Stimulated activated naive CD8-positive, alpha-beta T cell treated with anti-CD3 and anti-CD28 coated beads, Interleukin-15, Interleukin-2, amounts not matched to agents 100 ng/mL and 50 ng/mL, for 24 hours (primary cell): ENCODE measurements around the gene SCUBE1.

Experiments used
- H3K27ac Mint-ChIP-seq: one replicate; pipeline ENCODE4 v1.8.0; 2021; ENCODE audit warnings: mild to moderate bottlenecking, mixed read lengths
- H3K27me3 Mint-ChIP-seq: one replicate; pipeline ENCODE4 v1.8.0; 2021; ENCODE audit warnings: mixed read lengths
- H3K36me3 Mint-ChIP-seq: one replicate; pipeline ENCODE4 v1.8.0; 2021; ENCODE audit warnings: low read depth, mixed read lengths
- H3K4me1 Mint-ChIP-seq: one replicate; pipeline ENCODE4 v1.8.0; 2021; ENCODE audit warnings: low read depth, mixed read lengths
- H3K4me3 Mint-ChIP-seq: one replicate; pipeline ENCODE4 v1.8.0; 2021; ENCODE audit warnings: mild to moderate bottlenecking, mixed read lengths
- H3K9me3 Mint-ChIP-seq: one replicate; pipeline ENCODE4 v1.8.0; 2021; ENCODE audit warnings: mixed read lengths

The SCUBE1 gene

DNA sequence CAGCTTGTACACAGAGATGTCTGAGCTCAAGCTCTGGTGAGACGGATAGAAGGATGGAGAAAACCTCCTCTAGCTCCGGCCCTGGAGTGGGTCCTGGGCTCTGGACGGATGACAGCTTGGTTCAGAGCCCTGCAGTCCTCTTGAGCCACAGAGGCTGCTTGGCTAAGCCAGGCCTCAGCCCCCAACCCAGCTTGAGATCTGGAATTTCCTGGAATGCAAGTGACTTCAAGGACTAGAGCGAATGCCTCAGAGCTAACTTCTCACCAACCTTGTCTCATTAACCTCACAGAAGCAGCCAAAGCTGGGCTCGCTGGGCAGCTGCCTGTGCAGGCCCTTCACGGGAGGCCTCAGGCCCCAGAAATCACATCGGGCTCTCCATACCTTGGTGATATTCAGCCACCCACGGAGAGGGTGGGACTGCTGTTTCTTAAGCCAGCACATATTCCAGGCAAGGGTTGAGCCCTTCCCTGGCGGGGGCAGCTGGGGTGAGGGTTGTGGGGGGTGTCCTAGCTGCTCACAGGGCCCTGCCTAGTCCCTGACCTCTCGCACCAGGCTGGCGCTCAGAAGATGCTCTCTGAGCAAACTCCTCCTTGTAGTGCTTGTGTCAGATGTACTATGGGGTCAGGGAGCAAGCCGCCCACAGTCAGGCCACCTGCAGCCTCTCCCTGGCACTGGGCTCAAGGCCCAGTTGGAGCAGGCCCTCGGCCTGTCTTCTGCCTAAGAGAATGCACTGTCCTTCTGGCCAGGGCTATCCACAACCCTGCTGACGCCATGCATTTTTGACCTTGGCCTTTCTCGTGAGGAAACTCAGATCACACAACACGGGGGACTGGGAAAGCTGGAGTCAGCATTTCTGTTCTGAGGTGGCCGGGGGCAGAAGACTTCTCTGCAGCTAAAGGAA, 82.6 kb downstream of the SCUBE1 start:
- Mint-ChIP-seq H3K27me3 (peaks cover 23% of the 10 kb centered on the region), H3K9me3 (no peaks in the 10 kb centered on the region), H3K4me1 (peaks cover 46% of the 10 kb centered on the region), H3K36me3 (no peaks in the 10 kb centered on the region), H3K27ac (no peak overlapping the region), H3K4me3 (no peak overlapping the region)

DNA sequence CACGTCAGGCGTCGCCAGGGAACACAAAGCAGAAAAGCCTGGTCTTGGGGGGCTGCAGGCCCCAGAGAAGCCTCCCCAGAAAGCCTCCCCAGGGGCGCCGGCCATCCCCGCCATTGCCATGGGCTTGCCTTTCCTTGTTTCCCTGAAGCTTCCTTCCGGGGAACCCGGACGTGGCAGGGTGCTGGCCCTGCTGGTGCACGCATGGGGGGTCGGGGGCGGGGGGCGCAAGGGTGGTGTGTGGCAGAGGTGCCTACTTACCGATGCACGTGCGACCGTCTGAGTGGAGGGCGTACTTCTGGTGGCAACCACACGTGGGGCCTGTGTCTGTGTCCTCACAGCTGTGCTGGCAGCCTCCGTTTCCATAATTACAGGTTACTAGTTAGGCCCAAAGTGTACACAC, 85.2 kb downstream of the SCUBE1 start:
- Mint-ChIP-seq H3K27me3 (peaks cover 13% of the 10 kb centered on the region), H3K4me3 (no peak overlapping the region), H3K36me3 (no peaks in the 10 kb centered on the region), H3K4me1 (peaks cover 23% of the 10 kb centered on the region), H3K27ac (no peak overlapping the region), H3K9me3 (no peaks in the 10 kb centered on the region)

DNA sequence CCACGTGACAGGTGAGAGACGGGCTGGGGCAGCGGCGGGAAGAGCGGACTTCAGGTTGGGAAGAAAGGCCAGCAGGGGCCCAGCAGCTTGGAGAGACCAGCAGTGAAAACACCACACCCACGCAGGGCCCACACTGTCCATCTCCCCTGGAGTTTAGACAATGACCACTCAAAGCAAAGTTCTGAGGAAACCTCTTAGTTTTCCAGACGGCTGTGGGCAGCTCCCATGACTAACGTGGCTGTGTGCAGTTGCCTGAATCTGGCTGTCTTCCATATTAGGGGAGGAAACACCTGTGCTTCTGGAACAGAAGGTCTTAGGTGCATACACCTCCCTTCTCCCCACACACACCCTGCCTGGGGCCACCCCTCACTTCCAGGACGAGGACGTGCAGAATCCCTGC, 85.6 kb downstream of the SCUBE1 start:
- Mint-ChIP-seq H3K36me3 (no peaks in the 10 kb centered on the region), H3K27ac (no peak overlapping the region), H3K27me3 (peaks cover 13% of the 10 kb centered on the region), H3K4me3 (no peak overlapping the region), H3K9me3 (no peaks in the 10 kb centered on the region), H3K4me1 (peaks cover 20% of the 10 kb centered on the region)

DNA sequence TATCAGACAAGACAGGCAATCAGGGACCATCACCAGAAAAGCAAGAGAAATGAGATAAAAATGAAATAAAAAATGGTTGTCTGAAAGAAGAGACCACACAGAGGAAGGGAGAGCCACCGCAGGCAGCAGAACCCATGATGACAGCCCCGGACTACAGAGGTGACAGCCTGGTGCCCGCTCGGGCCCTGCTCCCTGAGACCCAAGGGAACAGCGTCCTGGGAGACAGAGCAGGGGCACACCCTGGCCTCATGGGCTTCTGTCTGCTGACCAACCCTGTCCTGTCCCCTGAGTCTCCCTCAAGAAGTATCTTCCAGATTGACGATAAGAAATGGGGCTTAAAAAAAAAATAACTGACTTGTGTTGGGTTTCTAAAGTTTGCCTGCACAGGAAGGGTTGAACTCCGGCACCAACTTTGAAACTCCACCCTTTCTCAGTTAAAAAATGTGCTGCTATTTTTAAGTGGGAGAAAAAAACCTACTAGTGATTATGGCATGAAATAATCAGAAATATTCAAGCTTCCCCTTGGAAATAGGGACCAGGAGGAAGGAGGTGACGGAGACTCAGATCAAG, 86.1 kb downstream of the SCUBE1 start:
- peaks cover 13% of the 10 kb centered on the region for H3K27me3 Mint-ChIP-seq
- H3K36me3 Mint-ChIP-seq, result no peaks in the 10 kb centered on the region
- H3K9me3 Mint-ChIP-seq, result no peaks in the 10 kb centered on the region
- H3K4me1 Mint-ChIP-seq, result peaks cover 19% of the 10 kb centered on the region
- no peak overlapping the region for H3K27ac Mint-ChIP-seq
- H3K4me3 Mint-ChIP-seq, result no peak overlapping the region

DNA sequence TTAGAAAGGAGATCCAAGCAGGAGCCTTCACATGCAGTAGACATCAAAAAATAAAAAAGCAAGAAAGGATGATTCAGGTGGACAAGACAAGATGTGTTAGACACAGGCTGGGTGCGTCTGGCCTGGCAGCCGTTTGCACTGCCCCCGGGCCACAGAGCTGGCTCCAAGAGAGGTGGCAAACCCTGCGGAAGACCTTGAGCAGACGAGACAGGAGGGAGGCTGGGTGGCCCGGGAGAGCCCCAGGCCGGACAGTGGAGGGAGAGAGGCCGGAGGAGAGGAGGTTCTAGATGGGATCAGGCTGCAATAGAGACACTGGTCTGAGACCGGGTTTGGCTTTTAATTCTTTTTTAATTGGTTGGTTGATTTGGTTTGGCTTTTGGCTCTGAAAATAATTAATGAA, 86.6 kb downstream of the SCUBE1 start:
- Mint-ChIP-seq H3K4me1 (peaks cover 19% of the 10 kb centered on the region), H3K9me3 (no peaks in the 10 kb centered on the region), H3K27me3 (peaks cover 13% of the 10 kb centered on the region), H3K27ac (no peak overlapping the region), H3K36me3 (no peaks in the 10 kb centered on the region), H3K4me3 (no peak overlapping the region)

DNA sequence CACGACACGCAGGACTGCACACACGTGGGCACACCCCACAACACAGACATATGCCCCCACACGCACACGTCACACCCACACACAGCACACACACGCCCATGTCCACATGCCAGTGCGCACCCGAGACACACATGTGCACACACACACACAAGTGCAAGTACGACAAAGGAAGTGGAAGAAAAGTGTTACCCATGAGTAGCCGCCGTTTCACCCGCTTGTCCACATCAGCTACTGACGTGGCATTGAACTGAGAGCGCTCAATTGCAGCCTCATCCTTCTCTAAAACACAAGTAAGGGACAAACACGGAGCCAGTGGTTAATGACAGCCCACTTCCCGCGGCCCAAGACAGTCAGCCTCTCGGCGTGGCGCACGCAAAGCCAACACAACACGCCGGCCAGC, 87.9 kb downstream of the SCUBE1 start:
- no peaks in the 10 kb centered on the region for H3K9me3 Mint-ChIP-seq
- no peak overlapping the region for H3K27ac Mint-ChIP-seq
- peaks cover 19% of the 10 kb centered on the region for H3K4me1 Mint-ChIP-seq
- H3K4me3 Mint-ChIP-seq, result no peak overlapping the region
- peaks cover 13% of the 10 kb centered on the region for H3K27me3 Mint-ChIP-seq
- H3K36me3 Mint-ChIP-seq, result no peaks in the 10 kb centered on the region

DNA sequence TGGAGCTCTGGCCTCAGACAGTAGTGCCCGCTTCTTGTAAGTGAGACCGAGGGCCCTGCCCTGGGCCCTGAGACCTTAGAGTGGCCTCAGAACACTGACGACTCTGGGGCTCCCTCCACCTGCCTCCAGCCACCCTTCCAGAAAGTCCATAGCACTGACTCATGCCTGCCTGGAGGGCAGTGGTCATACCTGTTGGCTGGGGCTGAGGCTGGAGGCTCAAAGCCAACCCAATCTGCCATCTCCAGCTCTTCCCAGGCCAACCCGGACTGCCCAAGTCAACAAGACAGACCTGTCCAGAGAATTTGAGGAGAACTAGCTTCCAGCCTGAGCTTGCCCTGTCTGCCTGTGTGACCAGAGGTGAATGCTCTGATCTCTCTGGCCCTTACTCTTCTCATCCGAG, 89.3 kb downstream of the SCUBE1 start:
- peaks cover 13% of the 10 kb centered on the region for H3K27me3 Mint-ChIP-seq
- no peak overlapping the region for H3K4me3 Mint-ChIP-seq
- H3K4me1 Mint-ChIP-seq, result peaks cover 19% of the 10 kb centered on the region
- H3K36me3 Mint-ChIP-seq, result no peaks in the 10 kb centered on the region
- H3K9me3 Mint-ChIP-seq, result no peaks in the 10 kb centered on the region
- H3K27ac Mint-ChIP-seq, result no peak overlapping the region

DNA sequence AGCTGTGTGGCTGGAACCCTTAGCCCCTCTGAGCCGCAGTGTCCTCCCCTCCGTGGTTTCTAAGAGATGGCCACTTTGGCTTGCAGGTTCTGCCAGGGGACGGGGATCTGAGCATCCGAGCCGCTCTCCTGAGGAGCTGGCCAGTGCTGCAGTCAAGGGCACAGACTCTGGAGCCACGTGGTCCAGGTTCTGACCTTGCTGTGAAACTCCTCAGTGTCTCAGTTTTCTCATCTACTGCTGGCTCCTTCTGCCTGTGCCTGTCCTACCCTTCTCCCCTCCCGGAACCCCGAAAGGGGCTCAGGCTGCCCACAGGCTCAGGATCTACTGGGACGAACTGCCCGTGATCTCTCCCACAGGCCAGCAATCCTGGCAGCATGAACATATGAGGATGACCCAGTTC, 90.9 kb downstream of the SCUBE1 start:
- no peaks in the 10 kb centered on the region for H3K36me3 Mint-ChIP-seq
- H3K4me1 Mint-ChIP-seq, result peaks cover 16% of the 10 kb centered on the region
- no peaks in the 10 kb centered on the region for H3K9me3 Mint-ChIP-seq
- peaks cover 13% of the 10 kb centered on the region for H3K27me3 Mint-ChIP-seq
- H3K4me3 Mint-ChIP-seq, result no peak overlapping the region
- H3K27ac Mint-ChIP-seq, result no peak overlapping the region

DNA sequence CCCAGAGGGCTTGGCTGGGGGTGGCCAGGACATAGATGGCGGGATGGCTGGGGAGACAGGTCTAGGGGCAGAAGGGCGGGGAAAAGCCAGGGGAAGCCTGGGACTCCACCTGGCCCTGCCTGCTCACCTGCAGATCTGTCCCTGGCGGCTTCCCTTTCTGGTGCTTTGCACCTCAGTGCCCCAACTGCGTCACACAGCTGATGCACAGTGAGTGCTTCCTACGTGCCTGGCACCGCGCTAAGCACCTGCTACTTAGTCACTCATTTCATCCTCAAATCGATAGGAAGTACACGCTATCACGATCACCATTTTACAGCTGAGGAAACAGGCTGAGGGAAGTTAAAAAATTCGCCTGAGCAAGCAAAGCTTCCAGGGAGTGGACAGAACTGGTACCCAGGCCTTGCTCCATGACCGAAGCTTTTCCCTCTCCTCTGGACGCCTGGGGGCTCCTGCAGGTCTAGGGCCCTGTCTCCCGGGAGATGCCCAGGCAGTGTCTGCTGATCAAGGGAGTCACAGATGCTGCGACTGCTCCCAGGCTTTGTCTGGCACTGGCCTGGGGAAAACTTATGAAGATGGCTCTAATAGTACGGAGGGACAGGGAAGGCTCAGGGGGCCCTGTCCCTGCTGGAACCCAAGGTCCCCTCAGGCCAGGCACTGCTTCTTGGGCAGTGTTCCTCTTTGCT, 93.2 kb downstream of the SCUBE1 start:
- H3K27me3 Mint-ChIP-seq, result no peaks in the 10 kb centered on the region
- H3K27ac Mint-ChIP-seq, result no peak overlapping the region
- no peaks in the 10 kb centered on the region for H3K4me1 Mint-ChIP-seq
- no peaks in the 10 kb centered on the region for H3K9me3 Mint-ChIP-seq
- no peak overlapping the region for H3K4me3 Mint-ChIP-seq
- H3K36me3 Mint-ChIP-seq, result no peaks in the 10 kb centered on the region

DNA sequence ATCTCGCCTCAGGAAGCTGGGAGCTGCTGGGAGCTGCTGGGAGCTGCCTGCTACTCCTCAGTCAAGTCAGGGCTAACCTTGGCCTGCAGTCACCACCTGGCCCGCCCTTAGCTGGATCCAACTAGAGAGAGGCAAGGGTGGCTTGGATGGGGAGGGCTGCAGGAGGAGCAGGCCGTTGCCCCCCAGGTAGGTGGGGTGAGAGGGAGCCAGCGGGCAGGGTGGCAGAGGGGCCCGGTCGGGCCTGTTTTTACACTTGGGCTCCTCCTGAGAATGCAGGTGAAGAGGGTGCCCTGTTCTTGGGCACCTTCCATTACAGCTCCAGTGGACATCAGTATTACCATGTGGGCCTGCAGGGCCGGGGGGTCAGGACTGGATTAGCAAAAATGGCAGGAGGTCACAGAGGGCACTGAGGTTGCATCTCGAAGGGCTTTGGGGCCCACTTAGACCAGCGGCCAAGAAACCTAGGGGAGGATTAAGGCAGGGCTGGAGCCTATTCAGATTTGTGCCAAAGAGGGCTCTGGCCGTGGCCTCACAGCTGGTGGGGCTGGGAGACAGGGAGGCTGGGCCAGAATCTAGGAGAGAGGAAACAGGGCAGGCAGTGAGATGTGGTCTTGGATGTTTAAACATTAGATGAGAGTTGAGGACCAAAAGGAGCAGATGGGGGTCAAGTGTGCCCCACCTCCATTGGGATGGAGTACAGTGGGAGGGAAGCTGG, 95.5 kb downstream of the SCUBE1 start:
- Mint-ChIP-seq H3K27ac (no peak overlapping the region), H3K9me3 (no peaks in the 10 kb centered on the region), H3K27me3 (no peaks in the 10 kb centered on the region), H3K4me1 (no peaks in the 10 kb centered on the region), H3K4me3 (no peak overlapping the region), H3K36me3 (no peaks in the 10 kb centered on the region)

DNA sequence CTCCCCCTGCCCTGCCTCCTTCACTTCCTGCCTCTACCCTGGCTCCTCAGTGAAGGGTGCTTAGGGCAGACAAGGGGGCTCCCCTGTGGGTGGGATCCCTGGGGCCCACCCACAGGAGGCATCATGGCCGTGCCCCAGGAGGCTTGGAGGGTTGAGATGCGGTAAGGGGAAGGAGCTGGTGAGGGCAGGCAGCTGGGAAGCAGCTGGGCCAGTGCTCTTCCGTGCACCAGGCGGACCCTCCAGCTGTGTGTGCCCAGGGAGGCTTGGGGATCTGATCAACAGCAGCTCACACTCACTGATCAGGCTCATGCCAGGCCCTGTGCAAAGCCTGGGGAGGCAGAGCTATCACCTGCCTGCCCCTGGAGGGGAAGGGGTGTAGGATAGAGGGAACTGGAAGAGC, 97.0 kb downstream of the SCUBE1 start:
- Mint-ChIP-seq H3K4me1 (no peaks in the 10 kb centered on the region), H3K27me3 (no peaks in the 10 kb centered on the region), H3K9me3 (no peaks in the 10 kb centered on the region), H3K4me3 (no peak overlapping the region), H3K27ac (no peak overlapping the region), H3K36me3 (no peaks in the 10 kb centered on the region)

DNA sequence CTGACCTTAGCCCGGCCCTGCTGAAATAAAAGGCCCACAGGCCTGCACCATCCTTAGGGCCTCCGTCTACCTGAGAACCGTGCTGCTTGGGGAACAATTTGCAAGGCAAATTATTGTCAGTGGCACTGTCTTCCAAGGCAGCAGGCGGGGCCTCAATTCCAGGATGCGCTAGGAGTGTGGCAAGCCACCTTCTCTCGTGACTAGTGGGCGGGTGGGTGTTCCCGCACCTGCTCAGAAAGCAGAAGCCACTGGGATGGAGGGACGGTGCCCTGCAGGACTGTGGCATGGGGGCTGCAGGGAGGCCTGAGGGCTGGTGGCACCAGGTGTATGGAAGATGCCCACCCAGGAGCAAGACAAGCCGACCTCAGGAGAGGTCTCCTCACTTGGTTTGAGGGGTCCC, 97.5 kb downstream of the SCUBE1 start:
- H3K27me3 Mint-ChIP-seq, result no peaks in the 10 kb centered on the region
- H3K27ac Mint-ChIP-seq, result no peak overlapping the region

DNA sequence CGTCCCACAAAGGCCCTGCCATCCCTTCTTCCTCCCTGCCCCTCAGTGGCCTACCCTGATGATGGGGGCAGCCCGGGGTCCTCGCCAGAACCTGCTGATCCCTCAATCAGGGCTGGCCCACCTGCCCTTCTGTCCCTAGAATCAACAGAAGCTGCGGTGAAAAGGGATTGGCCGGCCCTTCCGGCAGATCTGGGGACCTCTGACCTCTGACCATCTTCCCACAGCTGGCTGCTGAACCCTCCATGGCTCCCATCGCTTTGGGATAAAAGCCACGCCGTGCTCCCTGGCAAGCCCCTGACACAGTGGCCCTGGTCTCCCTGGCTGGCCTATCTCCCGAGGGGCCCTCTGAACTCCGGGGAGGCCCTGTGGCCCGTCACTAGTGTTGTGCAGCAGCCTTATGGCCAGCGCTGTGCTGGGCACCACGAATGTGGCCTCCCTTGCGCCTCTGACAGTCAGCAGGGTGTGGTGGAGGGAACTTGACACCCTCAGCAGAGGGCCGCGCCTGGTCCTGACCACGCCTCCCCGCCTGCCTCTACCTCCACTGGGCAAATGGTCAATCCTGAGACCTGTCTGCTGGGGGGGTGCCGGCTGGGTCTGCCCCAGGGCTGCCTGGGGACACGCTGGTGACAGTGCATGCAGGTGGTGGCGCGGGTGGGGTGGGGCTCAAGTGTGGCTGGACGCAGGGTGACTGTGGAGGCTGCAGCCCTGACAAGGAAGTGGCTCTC, 98.2 kb downstream of the SCUBE1 start:
- Mint-ChIP-seq H3K36me3 (no peaks in the 10 kb centered on the region), H3K9me3 (no peaks in the 10 kb centered on the region), H3K27me3 (no peaks in the 10 kb centered on the region), H3K4me1 (no peaks in the 10 kb centered on the region), H3K4me3 (no peak overlapping the region), H3K27ac (no peak overlapping the region)

More for the DNA sequence above, 97.5 kb downstream of the SCUBE1 start:
- Mint-ChIP-seq H3K9me3 (no peaks in the 10 kb centered on the region), H3K4me3 (no peak overlapping the region), H3K4me1 (no peaks in the 10 kb centered on the region), H3K36me3 (no peaks in the 10 kb centered on the region)

DNA sequence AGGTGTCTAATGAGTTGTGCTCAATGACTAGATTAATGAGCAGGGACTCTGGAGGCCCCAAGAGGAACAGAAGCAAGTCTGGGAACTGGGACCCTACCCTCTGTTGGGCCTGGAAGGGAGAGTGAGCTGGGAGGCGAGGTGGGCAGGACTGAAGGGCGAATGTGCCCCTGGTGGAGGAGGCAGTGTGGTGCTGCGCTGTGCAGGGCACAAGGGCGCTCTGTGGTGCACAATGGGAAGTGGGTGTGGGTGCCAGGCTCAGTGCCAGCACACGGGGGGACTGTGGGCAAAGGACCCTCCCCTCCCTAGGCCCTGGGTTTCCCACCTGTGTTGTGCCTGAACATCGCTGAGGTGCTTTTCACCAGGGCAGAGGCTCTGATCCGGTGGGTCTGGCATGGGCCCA, 98.8 kb downstream of the SCUBE1 start:
- Mint-ChIP-seq H3K4me3 (no peak overlapping the region), H3K9me3 (no peaks in the 10 kb centered on the region), H3K4me1 (no peaks in the 10 kb centered on the region), H3K27ac (no peak overlapping the region), H3K27me3 (no peaks in the 10 kb centered on the region), H3K36me3 (no peaks in the 10 kb centered on the region)
